Liver (tissue), 9 donors: Measurements from ENCODE around the gene COL6A2. TPM values are rescaled to one million over a fixed set of nuclear protein-coding genes. Genes with fewer than 3 reads are reported as not detected.

Experiments used
- DNase-seq: peaks from one replicate; pipeline ENCODE4 v3.0.0-alpha.2; 2017; ENCODE audit warnings: low spot score
- H3K27ac ChIP-seq, 2 donors: one replicate each; pipeline ENCODE4 v1.7.0; 2013; ENCODE audit warnings: inconsistent platforms in 2 of 2, low read length in 2 of 2, control low read depth in 1 of 2, low read depth in 1 of 2, mild to moderate bottlenecking in 1 of 2
- H3K27me3 ChIP-seq, 4 donors: one replicate each; pipeline versions ENCODE4 v1.6.1 to v1.7.0; 2013; ENCODE audit warnings: low read length in 3 of 4, inconsistent platforms in 1 of 4, mild to moderate bottlenecking in 1 of 4, moderate library complexity in 1 of 4; ENCODE audit not compliant: control insufficient read depth in 4 of 4, insufficient read depth in 4 of 4
- H3K36me3 ChIP-seq, 4 donors: one replicate each; pipeline versions ENCODE4 v1.6.1 to v1.7.0; 2013; ENCODE audit warnings: low read length in 3 of 4, mild to moderate bottlenecking in 3 of 4, low read depth in 1 of 4, moderate library complexity in 1 of 4; ENCODE audit not compliant: control insufficient read depth in 4 of 4, insufficient read depth in 3 of 4
- H3K4me1 ChIP-seq, 4 donors: one replicate each; pipeline versions ENCODE4 v1.6.1 to v1.7.0; 2013; ENCODE audit warnings: low read length in 3 of 4, mild to moderate bottlenecking in 3 of 4, moderate library complexity in 1 of 4; ENCODE audit not compliant: control insufficient read depth in 4 of 4, insufficient read depth in 4 of 4
- H3K4me3 ChIP-seq, 3 donors: one replicate each; pipeline versions ENCODE4 v1.6.1 to v1.7.0; 2013; ENCODE audit warnings: low read length in 3 of 3, control low read depth in 1 of 3, low read depth in 1 of 3, mild to moderate bottlenecking in 1 of 3
- H3K9ac ChIP-seq, 2 donors: one replicate each; pipeline ENCODE4 v1.7.0; 2013; ENCODE audit warnings: low read length in 2 of 2, mild to moderate bottlenecking in 2 of 2, moderate library complexity in 2 of 2, control low read depth in 1 of 2, low read depth in 1 of 2
- H3K9me3 ChIP-seq, 4 donors: one replicate each; pipeline versions ENCODE4 v1.6.1 to v1.7.0; 2013; ENCODE audit warnings: low read length in 3 of 4; ENCODE audit not compliant: control insufficient read depth in 4 of 4
- EGR1 ChIP-seq, 2 donors: IDR thresholded peaks; 2 replicates each; pipeline ENCODE4 v1.6.1; 2016 to 2018; ENCODE audit warnings: antibody characterized with exemption in 2 of 2, low read depth in 2 of 2
- FOXA1 ChIP-seq: IDR thresholded peaks from 2 replicates; pipeline ENCODE4 v1.6.1; 2016; ENCODE audit warnings: antibody characterized with exemption
- FOXA2 ChIP-seq: IDR thresholded peaks from 2 replicates; pipeline ENCODE4 v1.6.1; 2016; ENCODE audit warnings: antibody characterized with exemption
- GABPA ChIP-seq, 2 donors: IDR thresholded peaks in 1 of 2; conservative IDR thresholded peaks in 1 of 2; 2 replicates each; pipeline ENCODE4 v1.6.1; 2016; ENCODE audit warnings: antibody characterized with exemption in 2 of 2, mild to moderate bottlenecking in 1 of 2, moderate library complexity in 1 of 2
- HNF4A ChIP-seq, 2 donors: conservative IDR thresholded peaks; 2 replicates each; pipeline ENCODE4 v1.6.1; 2016; ENCODE audit warnings: antibody characterized with exemption in 2 of 2, mild to moderate bottlenecking in 2 of 2
- JUND ChIP-seq, 2 donors: IDR thresholded peaks; 2 replicates each; pipeline ENCODE4 v1.6.1; 2016; ENCODE audit warnings: antibody characterized with exemption in 2 of 2
- RAD21 ChIP-seq, 2 donors: IDR thresholded peaks; 2 replicates each; pipeline ENCODE4 v1.6.1; 2016; ENCODE audit warnings: antibody characterized with exemption in 2 of 2, mild to moderate bottlenecking in 2 of 2
- RXRA ChIP-seq, 2 donors: IDR thresholded peaks; 2 replicates each; pipeline ENCODE4 v1.6.1; 2017 to 2018; ENCODE audit warnings: antibody characterized with exemption in 2 of 2, mild to moderate bottlenecking in 1 of 2
- SP1 ChIP-seq: IDR thresholded peaks from 2 replicates; pipeline ENCODE4 v1.6.1; 2018; ENCODE audit warnings: antibody characterized with exemption, mild to moderate bottlenecking
- YY1 ChIP-seq: IDR thresholded peaks from 2 replicates; pipeline ENCODE4 v1.6.1; 2016; ENCODE audit warnings: antibody characterized with exemption, mild to moderate bottlenecking
- WGBS: extraction: QIAGEN DNeasy Blood & Tissue Kit; methylation state at CpG from one replicate; pipeline ENCODE4 v1.1.7; 2013; 5-methylcytosine and 5-hydroxymethylcytosine counted together
- polyA plus RNA-seq, 2 donors: library from polyadenylated mRNA; stranded (reverse) in 1 of 2; unstranded in 1 of 2; fragments of 200-250 nt in 1 of 2; fragments of >200 nt in 1 of 2; fragmentation: Nextera tagmentation in 1 of 2; extraction: Ambion mirVana in 1 of 2; gene quantifications; one replicate each; pipeline versions ENCODE4 v1.2.1 to v1.2.3, GENCODE V29; 2013 to 2015
- total RNA-seq, 2 donors: library from RNA; depleted of rRNA; stranded (reverse); fragments of >200 nt; gene quantifications; one replicate each; pipeline ENCODE4 v1.2.3, GENCODE V29; 2014
- TF ChIP-seq, protein P1 (sequence below): IDR thresholded peaks from 2 replicates; pipeline ENCODE4 v1.6.1; 2016; ENCODE audit warnings: antibody characterized with exemption
- TF ChIP-seq, protein P2 (sequence below): IDR thresholded peaks from 2 replicates; pipeline ENCODE4 v1.6.1; 2016; ENCODE audit warnings: antibody characterized with exemption
- TF ChIP-seq, protein P3 (sequence below): IDR thresholded peaks from 2 replicates; pipeline ENCODE4 v1.6.1; 2016; ENCODE audit warnings: antibody characterized with exemption, mild to moderate bottlenecking
- TF ChIP-seq, protein P4 (sequence below): IDR thresholded peaks from 2 replicates; pipeline ENCODE4 v1.6.1; 2016; ENCODE audit warnings: antibody characterized with exemption
- donor health status: healthy.
- donor health status: healthy.
- donor health status: healthy.
- donor health status: healthy.
- donor health status: healthy.

Gene COL6A2
- total and polyA plus RNA-seq, 4 donors, result 5.8 to 80.8 (median 41.7) TPM

DNA sequence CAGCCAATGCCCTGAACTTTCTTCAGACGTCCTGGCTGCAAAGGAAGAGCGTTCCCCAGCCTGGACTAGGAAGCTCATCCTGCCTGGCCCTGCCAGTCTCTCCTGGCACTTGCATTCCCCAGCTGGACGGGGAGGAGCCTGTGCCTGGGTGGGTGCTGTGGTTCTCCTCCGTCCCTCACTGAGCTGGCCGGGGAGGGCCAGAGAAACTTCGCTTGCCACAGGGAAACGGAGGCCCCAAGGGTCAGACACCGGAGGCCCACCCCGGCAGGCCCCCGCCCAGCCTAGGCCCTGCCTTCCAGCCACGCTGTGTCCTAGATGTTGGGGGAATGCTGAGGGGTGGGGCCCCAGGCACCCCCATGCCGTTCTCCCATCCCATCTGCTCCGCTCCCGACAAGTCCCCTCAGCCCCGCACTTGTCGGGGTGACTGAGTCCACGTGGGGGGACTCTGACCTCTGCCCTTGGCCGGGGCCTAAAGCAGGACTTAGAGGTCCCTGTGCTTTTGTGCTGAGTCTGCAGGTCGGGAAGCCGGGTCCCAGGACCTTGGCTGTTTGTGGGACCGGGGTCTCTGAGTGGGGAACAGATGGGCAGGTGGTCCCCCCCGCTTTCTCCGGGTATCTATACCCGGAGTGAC, 52.7 kb downstream of the COL6A2 start:
- peaks cover 2 to 30% (median 11%) of the 10 kb centered on the region in 4 donors for H3K4me1 ChIP-seq
- no peaks in the 10 kb centered on the region for H3K27me3 ChIP-seq
- no peaks in the 10 kb centered on the region for H3K9me3 ChIP-seq
- peak; percentile 34 for DNase-seq
- H3K27ac ChIP-seq, result no peak overlapping the region
- no peak overlapping the region for H3K4me3 ChIP-seq
- WGBS, result 84% methylated on average over 24 of the region's 24 CpGs
- no peak overlapping the region for H3K9ac ChIP-seq
- H3K36me3 ChIP-seq, result peaks cover 18 to 34% (median 25%) of the 10 kb centered on the region in 4 donors
- TF ChIP-seq SP1 (no peak), RAD21 (IDR thresholded peaks at IDR 0.05) (no peak), GABPA (IDR thresholded peaks at IDR 0.05 in 1 of 2, conservative IDR thresholded peaks at IDR 0.05 in 1 of 2) (no peak), HNF4A (conservative IDR thresholded peaks at IDR 0.05) (no peak), YY1 (no peak), EGR1 (IDR thresholded peaks at IDR 0.05; ENCODE audit: low read depth in 2 of 2) (no peak), FOXA2 (no peak)
- TF ChIP-seq, protein P1, sequence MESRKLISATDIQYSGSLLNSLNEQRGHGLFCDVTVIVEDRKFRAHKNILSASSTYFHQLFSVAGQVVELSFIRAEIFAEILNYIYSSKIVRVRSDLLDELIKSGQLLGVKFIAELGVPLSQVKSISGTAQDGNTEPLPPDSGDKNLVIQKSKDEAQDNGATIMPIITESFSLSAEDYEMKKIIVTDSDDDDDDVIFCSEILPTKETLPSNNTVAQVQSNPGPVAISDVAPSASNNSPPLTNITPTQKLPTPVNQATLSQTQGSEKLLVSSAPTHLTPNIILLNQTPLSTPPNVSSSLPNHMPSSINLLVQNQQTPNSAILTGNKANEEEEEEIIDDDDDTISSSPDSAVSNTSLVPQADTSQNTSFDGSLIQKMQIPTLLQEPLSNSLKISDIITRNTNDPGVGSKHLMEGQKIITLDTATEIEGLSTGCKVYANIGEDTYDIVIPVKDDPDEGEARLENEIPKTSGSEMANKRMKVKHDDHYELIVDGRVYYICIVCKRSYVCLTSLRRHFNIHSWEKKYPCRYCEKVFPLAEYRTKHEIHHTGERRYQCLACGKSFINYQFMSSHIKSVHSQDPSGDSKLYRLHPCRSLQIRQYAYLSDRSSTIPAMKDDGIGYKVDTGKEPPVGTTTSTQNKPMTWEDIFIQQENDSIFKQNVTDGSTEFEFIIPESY, result no peak
- TF ChIP-seq, protein P2, sequence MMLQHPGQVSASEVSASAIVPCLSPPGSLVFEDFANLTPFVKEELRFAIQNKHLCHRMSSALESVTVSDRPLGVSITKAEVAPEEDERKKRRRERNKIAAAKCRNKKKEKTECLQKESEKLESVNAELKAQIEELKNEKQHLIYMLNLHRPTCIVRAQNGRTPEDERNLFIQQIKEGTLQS, result no peak
- TF ChIP-seq, protein P3, sequence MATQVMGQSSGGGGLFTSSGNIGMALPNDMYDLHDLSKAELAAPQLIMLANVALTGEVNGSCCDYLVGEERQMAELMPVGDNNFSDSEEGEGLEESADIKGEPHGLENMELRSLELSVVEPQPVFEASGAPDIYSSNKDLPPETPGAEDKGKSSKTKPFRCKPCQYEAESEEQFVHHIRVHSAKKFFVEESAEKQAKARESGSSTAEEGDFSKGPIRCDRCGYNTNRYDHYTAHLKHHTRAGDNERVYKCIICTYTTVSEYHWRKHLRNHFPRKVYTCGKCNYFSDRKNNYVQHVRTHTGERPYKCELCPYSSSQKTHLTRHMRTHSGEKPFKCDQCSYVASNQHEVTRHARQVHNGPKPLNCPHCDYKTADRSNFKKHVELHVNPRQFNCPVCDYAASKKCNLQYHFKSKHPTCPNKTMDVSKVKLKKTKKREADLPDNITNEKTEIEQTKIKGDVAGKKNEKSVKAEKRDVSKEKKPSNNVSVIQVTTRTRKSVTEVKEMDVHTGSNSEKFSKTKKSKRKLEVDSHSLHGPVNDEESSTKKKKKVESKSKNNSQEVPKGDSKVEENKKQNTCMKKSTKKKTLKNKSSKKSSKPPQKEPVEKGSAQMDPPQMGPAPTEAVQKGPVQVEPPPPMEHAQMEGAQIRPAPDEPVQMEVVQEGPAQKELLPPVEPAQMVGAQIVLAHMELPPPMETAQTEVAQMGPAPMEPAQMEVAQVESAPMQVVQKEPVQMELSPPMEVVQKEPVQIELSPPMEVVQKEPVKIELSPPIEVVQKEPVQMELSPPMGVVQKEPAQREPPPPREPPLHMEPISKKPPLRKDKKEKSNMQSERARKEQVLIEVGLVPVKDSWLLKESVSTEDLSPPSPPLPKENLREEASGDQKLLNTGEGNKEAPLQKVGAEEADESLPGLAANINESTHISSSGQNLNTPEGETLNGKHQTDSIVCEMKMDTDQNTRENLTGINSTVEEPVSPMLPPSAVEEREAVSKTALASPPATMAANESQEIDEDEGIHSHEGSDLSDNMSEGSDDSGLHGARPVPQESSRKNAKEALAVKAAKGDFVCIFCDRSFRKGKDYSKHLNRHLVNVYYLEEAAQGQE, result no peak

DNA sequence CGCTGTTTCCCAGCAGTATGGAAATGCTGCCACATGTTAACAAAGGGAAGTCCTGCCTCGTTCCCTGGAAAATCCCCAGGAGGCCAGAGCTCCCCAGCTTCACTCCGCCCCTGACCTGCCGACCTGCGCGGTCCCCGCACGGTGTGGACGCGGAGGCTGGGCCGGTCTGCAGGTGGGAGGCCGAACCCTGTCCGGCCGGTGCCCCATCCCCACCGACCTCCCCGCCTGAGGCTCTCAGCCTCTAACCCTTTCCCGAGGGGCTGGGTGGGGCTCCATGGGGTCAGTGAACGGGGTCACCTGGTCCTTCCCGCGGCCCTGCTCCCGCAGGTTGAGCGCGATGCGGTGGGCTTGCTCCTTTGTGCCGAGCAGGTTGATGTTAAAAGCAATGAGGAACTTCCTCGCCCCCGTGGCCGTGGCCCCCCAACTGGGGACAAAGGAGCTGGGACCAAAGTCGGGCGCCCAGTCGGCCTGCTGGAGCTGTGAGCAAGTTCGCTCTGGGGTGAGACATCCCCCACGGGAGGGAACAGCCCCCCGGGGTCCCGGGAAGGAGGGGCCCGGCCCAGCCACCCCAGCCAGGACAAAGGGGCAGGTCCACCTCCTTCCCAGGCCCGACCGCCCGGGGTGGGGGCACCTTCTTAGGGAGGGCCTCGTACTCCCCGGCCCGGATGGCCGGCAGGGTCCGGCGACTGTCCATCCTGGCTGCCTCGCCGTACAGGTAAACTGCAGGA, 53.5 kb downstream of the COL6A2 start:
- Histone ChIP-seq H3K9me3 (no peaks in the 10 kb centered on the region), H3K9ac (no peak overlapping the region), H3K4me1 (peaks cover 4 to 38% (median 16%) of the 10 kb centered on the region in 4 donors), H3K27me3 (no peaks in the 10 kb centered on the region), H3K36me3 (peaks cover 14 to 30% (median 24%) of the 10 kb centered on the region in 4 donors), H3K4me3 (no peak overlapping the region), H3K27ac (no peak overlapping the region)
- peak; percentile 36 for DNase-seq
- WGBS, result 88% methylated on average over 47 of the region's 47 CpGs
- no peak for TF ChIP-seq FOXA1
- TF ChIP-seq RXRA (IDR thresholded peaks at IDR 0.05), result no peak
- TF ChIP-seq, protein P4, sequence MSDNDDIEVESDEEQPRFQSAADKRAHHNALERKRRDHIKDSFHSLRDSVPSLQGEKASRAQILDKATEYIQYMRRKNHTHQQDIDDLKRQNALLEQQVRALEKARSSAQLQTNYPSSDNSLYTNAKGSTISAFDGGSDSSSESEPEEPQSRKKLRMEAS, result no peak
- no peak for TF ChIP-seq JUND (IDR thresholded peaks at IDR 0.05)
- TF ChIP-seq, protein P1, result no peak
